ENCODE data around the gene BCL11A. TPM values are rescaled to one million over a fixed set of nuclear protein-coding genes. Genes with fewer than 3 reads are reported as not detected.

The BCL11A gene
- total RNA-seq, 2 experiments from 2014 or later: 2.3 to 3.3 TPM

DNA sequence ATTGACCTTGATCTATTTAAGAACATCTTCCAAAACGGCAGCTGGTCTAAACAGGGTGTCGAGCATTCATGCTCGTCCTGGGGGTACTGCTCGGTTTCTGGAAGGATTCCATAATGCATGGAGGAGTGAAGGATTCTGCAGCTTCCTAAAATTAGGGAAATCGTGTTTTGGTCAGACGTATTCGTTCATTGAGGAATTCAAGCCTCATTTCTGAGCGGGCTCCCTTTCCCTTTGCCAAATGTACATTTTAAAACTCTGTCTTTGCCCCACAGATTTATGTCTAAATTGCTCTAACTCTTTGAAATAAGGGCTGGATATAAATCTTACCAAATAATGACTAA, 144.0 kb downstream of the BCL11A start:
- TF ChIP-seq CTCF (IDR thresholded peaks at IDR 0.05): no peak
- DNase-seq: no peak
- H3K36me3 Mint-ChIP-seq (ENCODE audit: low read depth): no peaks in the 10 kb centered on the region
- intact Hi-C loops (cut with DNase I, micrococcal nuclease): loop anchor here in 1 of 2 experiments (5.0 kb wide), 1 partner anchor 297 kb away; no protein-coding TSS in a partner anchor
- H3K4me3 Mint-ChIP-seq: no peak overlapping the region
- H3K27me3 Mint-ChIP-seq: peaks cover 4% of the 10 kb centered on the region
- no peaks in the 10 kb centered on the region for H3K4me1 ChIP-seq (ENCODE audit: insufficient read depth, low read length)
- H3K27ac Mint-ChIP-seq: no peak overlapping the region
- no peak overlapping the region for H3K27ac ChIP-seq (ENCODE audit: low read depth in 1 of 2, low read length in 2 of 2)
- no peaks in the 10 kb centered on the region for H3K9me3 Mint-ChIP-seq
- ATAC-seq (ENCODE audit: poor library complexity): no peak
- H3K9me3 ChIP-seq (ENCODE audit: control insufficient read depth in 1 of 2, insufficient read depth in 1 of 2, low read length in 2 of 2): peaks cover 0 to 4% of the 10 kb centered on the region in 2 experiments
- peaks cover 6% of the 10 kb centered on the region for H3K4me1 Mint-ChIP-seq (ENCODE audit: low read depth)
- H3K4me3 ChIP-seq (ENCODE audit: low read length): no peak overlapping the region
- ChIA-PET CTCF (no interaction called here), POLR2A (no interaction called here)
- no peaks in the 10 kb centered on the region for H3K27me3 ChIP-seq (ENCODE audit: control insufficient read depth in 1 of 2, insufficient read depth in 2 of 2, low read length in 2 of 2)
- no peaks in the 10 kb centered on the region for H3K36me3 ChIP-seq (ENCODE audit: insufficient read depth, low read length)

DNA sequence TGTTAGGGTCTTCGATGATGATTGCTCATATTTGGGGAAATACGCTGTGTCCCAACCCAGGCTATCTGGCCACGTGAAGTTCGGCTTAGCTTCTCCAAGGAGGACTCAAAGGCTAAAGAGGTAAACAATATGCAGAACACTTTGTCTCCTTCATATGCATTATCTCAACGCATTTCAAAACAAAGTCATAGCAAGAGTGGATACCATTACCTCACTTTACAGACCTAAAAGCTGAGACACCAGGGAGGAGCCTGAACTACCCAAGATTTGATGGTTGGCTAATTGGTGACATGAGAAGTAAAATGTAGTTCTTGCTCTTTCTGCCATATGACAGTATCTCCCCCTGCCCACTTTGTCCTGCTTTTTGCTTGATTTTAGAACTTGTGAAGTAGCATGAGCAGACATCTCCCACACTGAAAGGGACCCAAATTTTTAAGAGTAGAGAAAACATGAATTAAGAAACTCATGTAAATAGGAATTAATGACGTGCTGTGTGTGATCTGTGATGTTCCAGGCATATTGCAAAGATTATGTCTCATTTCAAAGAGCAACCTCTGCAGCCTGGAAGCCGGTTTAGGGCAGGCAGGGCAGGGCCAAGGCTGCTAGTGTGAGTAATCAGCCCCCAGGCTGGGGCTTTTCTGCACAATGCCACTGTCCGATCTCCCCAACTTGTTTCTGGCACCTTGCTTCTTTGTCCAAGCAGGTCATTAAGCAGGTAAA, 144.5 kb downstream of the BCL11A start:
- Histone ChIP-seq H3K27ac (ENCODE audit: low read depth in 1 of 2, low read length in 2 of 2) (no peak overlapping the region), H3K36me3 (ENCODE audit: insufficient read depth, low read length) (no peaks in the 10 kb centered on the region), H3K9me3 (ENCODE audit: control insufficient read depth in 1 of 2, insufficient read depth in 1 of 2, low read length in 2 of 2) (peaks cover 0 to 3% of the 10 kb centered on the region in 2 experiments), H3K4me3 (ENCODE audit: low read length) (no peak overlapping the region), H3K27me3 (ENCODE audit: control insufficient read depth in 1 of 2, insufficient read depth in 2 of 2, low read length in 2 of 2) (no peaks in the 10 kb centered on the region), H3K4me1 (ENCODE audit: insufficient read depth, low read length) (no peaks in the 10 kb centered on the region)
- DNase-seq: no peak
- Mint-ChIP-seq H3K4me1 (ENCODE audit: low read depth) (peaks cover 6% of the 10 kb centered on the region), H3K9me3 (no peaks in the 10 kb centered on the region), H3K27me3 (peaks cover 4% of the 10 kb centered on the region), H3K27ac (no peak overlapping the region), H3K36me3 (ENCODE audit: low read depth) (no peaks in the 10 kb centered on the region), H3K4me3 (no peak overlapping the region)
- ChIA-PET CTCF (no interaction called here), POLR2A (no interaction called here)
- intact Hi-C loops (cut with DNase I, micrococcal nuclease): loop anchor here in 1 of 2 experiments (5.0 kb wide), 1 partner anchor 297 kb away; no protein-coding TSS in a partner anchor
- no peak for TF ChIP-seq CTCF (IDR thresholded peaks at IDR 0.05)
- no peak for ATAC-seq (ENCODE audit: poor library complexity)

DNA sequence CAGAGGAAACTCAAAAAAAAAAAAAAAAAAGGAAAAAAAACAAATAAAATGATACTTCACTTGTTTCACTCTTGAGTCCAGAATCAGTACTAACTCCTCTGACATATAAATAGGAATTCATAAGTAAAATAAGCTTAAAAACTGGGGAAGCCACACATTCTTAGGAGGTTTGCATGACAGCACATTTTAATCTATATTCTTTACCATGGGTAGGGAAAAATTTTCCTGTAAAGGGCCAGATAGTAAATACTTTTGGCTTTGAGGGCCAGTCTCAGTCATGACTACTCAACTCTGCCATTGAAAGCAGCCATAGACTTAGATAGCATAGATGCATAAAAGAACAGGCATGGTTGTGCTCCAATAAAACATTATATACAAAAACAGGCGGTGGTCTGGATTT, 145.2 kb downstream of the BCL11A start:
- Mint-ChIP-seq H3K4me1 (ENCODE audit: low read depth) (peaks cover 6% of the 10 kb centered on the region), H3K27ac (no peak overlapping the region), H3K36me3 (ENCODE audit: low read depth) (no peaks in the 10 kb centered on the region), H3K4me3 (no peak overlapping the region), H3K27me3 (peaks cover 4% of the 10 kb centered on the region), H3K9me3 (no peaks in the 10 kb centered on the region)
- ATAC-seq (ENCODE audit: poor library complexity) (no peak), DNase-seq (no peak)
- H3K27me3 ChIP-seq (ENCODE audit: control insufficient read depth in 1 of 2, insufficient read depth in 2 of 2, low read length in 2 of 2): no peaks in the 10 kb centered on the region
- ChIA-PET POLR2A (no interaction called here), CTCF (no interaction called here)
- H3K27ac ChIP-seq (ENCODE audit: low read depth in 1 of 2, low read length in 2 of 2): no peak overlapping the region
- no peaks in the 10 kb centered on the region for H3K9me3 ChIP-seq (ENCODE audit: control insufficient read depth in 1 of 2, insufficient read depth in 1 of 2, low read length in 2 of 2)
- intact Hi-C loops (cut with DNase I, micrococcal nuclease): loop anchor here in 1 of 2 experiments (5.0 kb wide), 1 partner anchor 296 kb away; no protein-coding TSS in a partner anchor
- H3K36me3 ChIP-seq (ENCODE audit: insufficient read depth, low read length): no peaks in the 10 kb centered on the region
- TF ChIP-seq CTCF (IDR thresholded peaks at IDR 0.05): no peak
- no peak overlapping the region for H3K4me3 ChIP-seq (ENCODE audit: low read length)
- no peaks in the 10 kb centered on the region for H3K4me1 ChIP-seq (ENCODE audit: insufficient read depth, low read length)

Data from CD4-positive, alpha-beta T cell (primary cell).